HepG2 (cell line): ENCODE data around the gene PLOD3. TPM values are rescaled to one million over a fixed set of nuclear protein-coding genes. Genes with fewer than 3 reads are reported as not detected.

ENCODE experiments used
- ARNT2 ChIP-seq: sonication (generic); formaldehyde crosslinking; IDR thresholded peaks from 2 replicates; pipeline ENCODE4 v1.8.0; 2022; ENCODE audit warnings: mild to moderate bottlenecking, low read depth, missing genetic modification reagents, moderate library complexity
- ATRX ChIP-seq: sonication (generic); formaldehyde crosslinking; IDR thresholded peaks from 2 replicates; pipeline ENCODE4 v1.4.0; 2020; ENCODE audit warnings: missing genetic modification reagents, borderline replicate concordance
- CCAR2 ChIP-seq: fragments of 200-400 bp; formaldehyde crosslinking; optimal IDR thresholded peaks from 2 replicates; pipeline ENCODE3; 2018; ENCODE audit warnings: low read depth, mild to moderate bottlenecking, low read length, moderate library complexity
- ELF3 ChIP-seq: IDR thresholded peaks from 2 replicates; pipeline ENCODE4 v1.6.1; 2016; ENCODE audit warnings: missing genetic modification reagents, missing compliant biosample characterization
- ERF ChIP-seq: IDR thresholded peaks from 2 replicates; pipeline ENCODE4 v1.6.1; 2018; ENCODE audit warnings: missing biosample characterization, missing genetic modification reagents
- ESRRA ChIP-seq: sonication (generic); formaldehyde crosslinking; IDR thresholded peaks from 2 replicates; pipeline ENCODE4 v1.5.1; 2020; ENCODE audit warnings: mild to moderate bottlenecking, low read depth, missing genetic modification reagents
- NR2F1 ChIP-seq, 2 experiments: fragments of 450-650 bp in 1 of 2; formaldehyde crosslinking in 1 of 2; IDR thresholded peaks; 2 replicates each; pipeline versions ENCODE4 v1.5.0 to v1.6.1; 2016 to 2020; ENCODE audit warnings: mild to moderate bottlenecking in 1 of 2, missing compliant biosample characterization in 1 of 2, missing genetic modification reagents in 1 of 2, moderate library complexity in 1 of 2
- RAD51 ChIP-seq: fragments of 450-650 bp; IDR thresholded peaks from 2 replicates; pipeline ENCODE4 v1.6.1; 2016; ENCODE audit warnings: borderline replicate concordance
- SP140L ChIP-seq: sonication (generic); formaldehyde crosslinking; IDR thresholded peaks from 2 replicates; pipeline ENCODE4 v1.4.0; 2020; ENCODE audit warnings: missing genetic modification reagents, borderline replicate concordance
- ZNF232 ChIP-seq: sonication (generic); formaldehyde crosslinking; IDR thresholded peaks from 2 replicates; pipeline ENCODE4 v1.4.0; 2020; ENCODE audit warnings: missing genetic modification reagents, borderline replicate concordance
- ZNF616 ChIP-seq: sonication (generic); formaldehyde crosslinking; IDR thresholded peaks from 2 replicates; pipeline ENCODE4 v1.5.0; 2020; ENCODE audit warnings: low read depth, mild to moderate bottlenecking, missing genetic modification reagents
- ZNF678 ChIP-seq: sonication (generic); formaldehyde crosslinking; IDR thresholded peaks from 2 replicates; pipeline ENCODE4 v1.4.0; 2020; ENCODE audit warnings: mild to moderate bottlenecking, missing genetic modification reagents
- ZNF775 ChIP-seq: sonication (generic); formaldehyde crosslinking; IDR thresholded peaks from 2 replicates; pipeline ENCODE4 v1.4.0; 2020; ENCODE audit warnings: missing genetic modification reagents, mild to moderate bottlenecking, moderate library complexity, borderline replicate concordance
- polyA plus RNA-seq, 8 experiments: library from polyadenylated mRNA; depleted of rRNA in 3 of 8; stranded (reverse) in 7 of 8; unstranded in 1 of 8; fragments of >200 nt; fragmentation: Illumina TruSeq in 4 of 8; extraction: Trizol in 4 of 8; gene quantifications; 2 replicates each; pipeline versions ENCODE4 v1.2.1 to v1.2.3, GENCODE V29; 2011 to 2016; ENCODE audit warnings: low read depth in 4 of 8, missing spikeins in 1 of 8, mixed read lengths in 1 of 8; ENCODE audit not compliant: insufficient read depth in 1 of 8
- total RNA-seq, 5 experiments: library from RNA; depleted of rRNA; stranded (reverse); fragments of >200 nt; fragmentation: Illumina TruSeq; extraction: Trizol; gene quantifications; 2 replicates each; pipeline ENCODE4 v1.2.3, GENCODE V29; 2016; ENCODE audit warnings: low read depth in 1 of 5
- TF ChIP-seq, protein P1 (sequence below): sonication (generic); formaldehyde crosslinking; IDR thresholded peaks from 2 replicates; pipeline ENCODE4 v1.4.0; 2020; ENCODE audit warnings: missing genetic modification reagents
- TF ChIP-seq, protein P2 (sequence below): sonication (generic); formaldehyde crosslinking; IDR thresholded peaks from 2 replicates; pipeline ENCODE4 v1.9.0; 2021; ENCODE audit warnings: missing genetic modification reagents, borderline replicate concordance
- TF ChIP-seq, protein P3 (sequence below): fragments of 450-650 bp; IDR thresholded peaks from 2 replicates; pipeline ENCODE4 v1.6.1; 2017; ENCODE audit warnings: mild to moderate bottlenecking
- TF ChIP-seq, protein P4 (sequence below): sonication (generic); formaldehyde crosslinking; IDR thresholded peaks from 2 replicates; pipeline ENCODE4 v1.5.1; 2020; ENCODE audit warnings: mild to moderate bottlenecking, missing genetic modification reagents, borderline replicate concordance
- TF ChIP-seq, protein P5 (sequence below): IDR thresholded peaks from 2 replicates; pipeline ENCODE4 v1.6.1; 2016; ENCODE audit warnings: low read depth

Gene PLOD3
- total and polyA plus RNA-seq, 2 of the 13 experiments (the other 11 are each of a cell fraction or from before 2014, with no cell fraction given) = 65.8 to 67.4 TPM

DNA sequence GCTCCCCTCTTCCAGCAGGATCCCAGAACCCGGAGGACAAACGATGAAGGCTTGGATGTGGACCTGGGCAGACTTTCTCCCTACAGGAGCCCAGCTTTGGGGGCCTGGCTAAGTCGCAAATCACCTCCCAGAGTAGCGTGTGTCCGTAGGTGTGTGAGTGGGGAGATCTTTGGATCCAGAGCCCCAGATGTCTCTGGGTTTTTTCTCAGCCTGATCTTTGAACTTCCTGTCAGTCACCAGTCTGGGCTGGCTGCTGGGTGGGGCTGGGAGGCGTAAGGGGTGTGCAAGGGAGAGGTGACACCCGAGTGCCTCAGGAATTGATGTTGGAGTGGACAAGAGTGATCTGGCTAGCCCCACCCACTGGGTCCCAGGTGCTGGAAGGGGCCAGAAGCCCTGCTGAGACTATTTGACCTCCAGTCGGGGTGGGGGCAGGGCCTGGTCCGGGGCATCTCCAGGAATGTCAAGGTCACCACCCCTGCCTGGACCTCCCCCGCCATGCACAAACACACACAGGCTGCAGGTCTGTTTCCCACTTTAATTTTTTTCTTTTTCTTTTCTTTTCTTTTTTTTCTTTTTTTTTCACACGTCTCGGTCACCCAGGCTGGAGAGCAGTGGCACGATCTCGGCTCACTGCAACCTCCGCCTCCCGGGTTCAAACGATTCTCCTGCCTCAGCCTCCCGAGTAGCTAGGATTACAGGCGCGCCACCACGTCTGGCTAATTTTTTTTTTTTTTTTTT, 16.4 kb downstream of the PLOD3 start, which contains the start of gene MOGAT3 (continued):
- TF ChIP-seq, protein P1, sequence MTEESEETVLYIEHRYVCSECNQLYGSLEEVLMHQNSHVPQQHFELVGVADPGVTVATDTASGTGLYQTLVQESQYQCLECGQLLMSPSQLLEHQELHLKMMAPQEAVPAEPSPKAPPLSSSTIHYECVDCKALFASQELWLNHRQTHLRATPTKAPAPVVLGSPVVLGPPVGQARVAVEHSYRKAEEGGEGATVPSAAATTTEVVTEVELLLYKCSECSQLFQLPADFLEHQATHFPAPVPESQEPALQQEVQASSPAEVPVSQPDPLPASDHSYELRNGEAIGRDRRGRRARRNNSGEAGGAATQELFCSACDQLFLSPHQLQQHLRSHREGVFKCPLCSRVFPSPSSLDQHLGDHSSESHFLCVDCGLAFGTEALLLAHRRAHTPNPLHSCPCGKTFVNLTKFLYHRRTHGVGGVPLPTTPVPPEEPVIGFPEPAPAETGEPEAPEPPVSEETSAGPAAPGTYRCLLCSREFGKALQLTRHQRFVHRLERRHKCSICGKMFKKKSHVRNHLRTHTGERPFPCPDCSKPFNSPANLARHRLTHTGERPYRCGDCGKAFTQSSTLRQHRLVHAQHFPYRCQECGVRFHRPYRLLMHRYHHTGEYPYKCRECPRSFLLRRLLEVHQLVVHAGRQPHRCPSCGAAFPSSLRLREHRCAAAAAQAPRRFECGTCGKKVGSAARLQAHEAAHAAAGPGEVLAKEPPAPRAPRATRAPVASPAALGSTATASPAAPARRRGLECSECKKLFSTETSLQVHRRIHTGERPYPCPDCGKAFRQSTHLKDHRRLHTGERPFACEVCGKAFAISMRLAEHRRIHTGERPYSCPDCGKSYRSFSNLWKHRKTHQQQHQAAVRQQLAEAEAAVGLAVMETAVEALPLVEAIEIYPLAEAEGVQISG (CRISPR knock-in tag) = peak; percentile 60; the same call in 1 of the 2 replicates
- TF ChIP-seq, protein P2, sequence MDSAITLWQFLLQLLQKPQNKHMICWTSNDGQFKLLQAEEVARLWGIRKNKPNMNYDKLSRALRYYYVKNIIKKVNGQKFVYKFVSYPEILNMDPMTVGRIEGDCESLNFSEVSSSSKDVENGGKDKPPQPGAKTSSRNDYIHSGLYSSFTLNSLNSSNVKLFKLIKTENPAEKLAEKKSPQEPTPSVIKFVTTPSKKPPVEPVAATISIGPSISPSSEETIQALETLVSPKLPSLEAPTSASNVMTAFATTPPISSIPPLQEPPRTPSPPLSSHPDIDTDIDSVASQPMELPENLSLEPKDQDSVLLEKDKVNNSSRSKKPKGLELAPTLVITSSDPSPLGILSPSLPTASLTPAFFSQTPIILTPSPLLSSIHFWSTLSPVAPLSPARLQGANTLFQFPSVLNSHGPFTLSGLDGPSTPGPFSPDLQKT (CRISPR knock-in tag) = no peak
- TF ChIP-seq ZNF232 (CRISPR knock-in tag) = no peak
- TF ChIP-seq ZNF678 (CRISPR knock-in tag) = 0 out of 2 replicates have a peak, but pooled peaks have one; percentile 34
- TF ChIP-seq, protein P3, sequence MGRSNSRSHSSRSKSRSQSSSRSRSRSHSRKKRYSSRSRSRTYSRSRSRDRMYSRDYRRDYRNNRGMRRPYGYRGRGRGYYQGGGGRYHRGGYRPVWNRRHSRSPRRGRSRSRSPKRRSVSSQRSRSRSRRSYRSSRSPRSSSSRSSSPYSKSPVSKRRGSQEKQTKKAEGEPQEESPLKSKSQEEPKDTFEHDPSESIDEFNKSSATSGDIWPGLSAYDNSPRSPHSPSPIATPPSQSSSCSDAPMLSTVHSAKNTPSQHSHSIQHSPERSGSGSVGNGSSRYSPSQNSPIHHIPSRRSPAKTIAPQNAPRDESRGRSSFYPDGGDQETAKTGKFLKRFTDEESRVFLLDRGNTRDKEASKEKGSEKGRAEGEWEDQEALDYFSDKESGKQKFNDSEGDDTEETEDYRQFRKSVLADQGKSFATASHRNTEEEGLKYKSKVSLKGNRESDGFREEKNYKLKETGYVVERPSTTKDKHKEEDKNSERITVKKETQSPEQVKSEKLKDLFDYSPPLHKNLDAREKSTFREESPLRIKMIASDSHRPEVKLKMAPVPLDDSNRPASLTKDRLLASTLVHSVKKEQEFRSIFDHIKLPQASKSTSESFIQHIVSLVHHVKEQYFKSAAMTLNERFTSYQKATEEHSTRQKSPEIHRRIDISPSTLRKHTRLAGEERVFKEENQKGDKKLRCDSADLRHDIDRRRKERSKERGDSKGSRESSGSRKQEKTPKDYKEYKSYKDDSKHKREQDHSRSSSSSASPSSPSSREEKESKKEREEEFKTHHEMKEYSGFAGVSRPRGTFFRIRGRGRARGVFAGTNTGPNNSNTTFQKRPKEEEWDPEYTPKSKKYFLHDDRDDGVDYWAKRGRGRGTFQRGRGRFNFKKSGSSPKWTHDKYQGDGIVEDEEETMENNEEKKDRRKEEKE = no peak
- TF ChIP-seq NR2F1 (CRISPR knock-in tag; IDR thresholded peaks at IDR 0.05) = peak; percentile 88 to 90
- TF ChIP-seq, protein P4, sequence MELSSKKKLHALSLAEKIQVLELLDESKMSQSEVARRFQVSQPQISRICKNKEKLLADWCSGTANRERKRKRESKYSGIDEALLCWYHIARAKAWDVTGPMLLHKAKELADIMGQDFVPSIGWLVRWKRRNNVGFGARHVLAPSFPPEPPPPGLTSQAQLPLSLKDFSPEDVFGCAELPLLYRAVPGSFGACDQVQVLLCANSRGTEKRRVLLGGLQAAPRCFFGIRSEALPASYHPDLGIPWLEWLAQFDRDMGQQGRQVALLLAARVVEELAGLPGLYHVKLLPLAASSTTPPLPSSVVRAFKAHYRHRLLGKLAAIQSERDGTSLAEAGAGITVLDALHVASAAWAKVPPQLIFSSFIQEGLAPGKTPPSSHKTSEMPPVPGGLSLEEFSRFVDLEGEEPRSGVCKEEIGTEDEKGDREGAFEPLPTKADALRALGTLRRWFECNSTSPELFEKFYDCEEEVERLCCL = peak; percentile 83; the same call in 1 of the 2 replicates
- no peak for TF ChIP-seq RAD51
- TF ChIP-seq ZNF616 (CRISPR knock-in tag) = no peak; the same call in 1 of the 2 replicates
- peak; percentile 58; the same call in 1 of the 2 replicates for TF ChIP-seq ELF3 (CRISPR knock-in tag)
- TF ChIP-seq CCAR2 = no peak
- TF ChIP-seq ESRRA (CRISPR knock-in tag) = peak; percentile 92
- no peak for TF ChIP-seq ARNT2 (CRISPR knock-in tag)
- TF ChIP-seq SP140L (CRISPR knock-in tag) = peak; percentile 29; the same call in 1 of the 2 replicates
- no peak for TF ChIP-seq ATRX (CRISPR knock-in tag)
- no peak for TF ChIP-seq ZNF775 (CRISPR knock-in tag)
- peak; percentile 95 for TF ChIP-seq ERF (CRISPR knock-in tag)
- TF ChIP-seq, protein P5, sequence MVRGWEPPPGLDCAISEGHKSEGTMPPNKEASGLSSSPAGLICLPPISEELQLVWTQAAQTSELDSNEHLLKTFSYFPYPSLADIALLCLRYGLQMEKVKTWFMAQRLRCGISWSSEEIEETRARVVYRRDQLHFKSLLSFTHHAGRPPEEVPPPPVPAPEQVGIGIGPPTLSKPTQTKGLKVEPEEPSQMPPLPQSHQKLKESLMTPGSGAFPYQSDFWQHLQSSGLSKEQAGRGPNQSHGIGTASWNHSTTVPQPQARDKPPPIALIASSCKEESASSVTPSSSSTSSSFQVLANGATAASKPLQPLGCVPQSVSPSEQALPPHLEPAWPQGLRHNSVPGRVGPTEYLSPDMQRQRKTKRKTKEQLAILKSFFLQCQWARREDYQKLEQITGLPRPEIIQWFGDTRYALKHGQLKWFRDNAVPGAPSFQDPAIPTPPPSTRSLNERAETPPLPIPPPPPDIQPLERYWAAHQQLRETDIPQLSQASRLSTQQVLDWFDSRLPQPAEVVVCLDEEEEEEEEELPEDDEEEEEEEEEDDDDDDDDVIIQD (CRISPR knock-in tag) = peak; percentile 79; the same call in 1 of the 2 replicates
